Left cardiac atrium (tissue), 4 donors: Measurements from ENCODE around the gene TMEM175. TPM values are rescaled to one million over a fixed set of nuclear protein-coding genes. Genes with fewer than 3 reads are reported as not detected.
A peak's percentile ranks its signal among the peaks of the same experiment; 100 is the strongest.
"Not testable (repeated sequence)": the region's sequence is repeated elsewhere in the genome, so short reads cannot be mapped to it uniquely, and the experiment has no call there.

Source experiments
- ATAC-seq, 2 donors: fragments of 200-7000 bp; cut with Tn5 transposase; one replicate each; pipeline ENCODE4 v1.9.1; 2020; ENCODE audit warnings: mild to moderate bottlenecking in 2 of 2, moderate library complexity in 2 of 2
- DNase-seq: peaks from one replicate; pipeline ENCODE4 v3.0.0-alpha.2; 2020
- intact Hi-C, 2 donors: fragments of 100-400 bp; cut with DNase I; formaldehyde crosslinking; loops; one replicate each; pipeline versions ENCODE4 v1.14.1 to v1.15.1; 2022 to 2023
- total RNA-seq, 2 donors: library from RNA; stranded (reverse); fragmentation: NEBNext Ultra II Directional; extraction: Animal tissue kit (Norgen Biotek cat#: 25700); gene quantifications; one replicate each; pipeline ENCODE4 v1.2.1, GENCODE V29; 2021
- donor health status: DM: no; HTN: yes; CAD: no.
- donor health status: DM: no; HTN: yes; CAD: no; lungs with severe emphysema.
- donor health status: DM: yes; HTN: yes; CAD: no.
- donor health status: Dilated cardiomyopathy.

The TMEM175 gene
- total RNA-seq, 2 donors from 2014 or later = 17.9 to 20.7 TPM

DNA sequence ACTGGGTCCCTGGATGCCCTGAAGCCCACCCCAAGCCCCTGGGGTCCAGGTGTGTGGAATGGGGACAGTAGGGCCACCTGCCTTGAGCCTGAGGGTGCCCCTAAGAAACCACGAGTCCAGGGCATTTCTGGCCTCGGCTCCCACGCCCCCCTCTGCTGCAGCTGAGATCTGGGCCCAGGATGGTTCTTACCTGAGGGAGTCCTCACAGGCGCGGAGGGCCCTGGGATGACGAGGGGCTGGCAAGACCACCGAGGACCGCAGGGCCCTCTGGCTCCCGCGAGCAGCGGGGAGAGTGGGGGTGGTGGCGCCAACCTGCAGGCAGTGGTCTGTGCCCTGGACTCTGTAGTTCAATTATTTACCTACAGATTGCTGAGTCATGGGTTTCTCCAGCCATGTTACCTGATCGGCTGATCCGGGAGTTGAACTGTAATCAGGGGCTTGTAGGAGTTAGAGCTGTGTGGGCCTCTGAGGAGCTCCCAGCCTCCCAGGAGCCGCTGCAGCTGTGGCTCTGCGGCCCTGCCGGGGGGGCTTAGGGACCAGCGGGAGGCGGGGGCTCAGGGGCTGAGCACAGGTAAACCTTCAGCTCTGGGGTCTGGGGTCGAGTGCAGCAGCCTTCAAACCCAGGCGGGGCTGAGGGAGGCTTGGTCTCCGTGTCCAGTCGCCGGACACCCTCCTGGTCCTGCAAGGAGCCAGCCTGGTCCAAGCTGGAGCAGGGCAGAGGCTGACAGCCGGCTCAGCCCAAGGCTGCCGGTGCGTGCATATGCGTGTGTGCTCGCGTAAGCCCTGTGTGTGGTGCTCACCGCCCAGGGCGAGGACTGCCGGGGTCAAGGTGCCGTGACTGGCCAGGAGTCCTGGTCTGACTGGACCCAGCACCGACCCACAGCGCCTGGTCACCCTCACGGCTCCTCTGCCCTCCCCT is 61.1 kb downstream of the TMEM175 start, which contains the start of gene SLC26A1:
TSS of gene SLC26A1 (minus strand) at position 294 of the 919 bp plus-strand sequence. CDS start 1,701 bp downstream, outside the sequence.
- intact Hi-C loops = no loop called here
- ATAC-seq = no peak
- DNase-seq = no peak

GRCh38 chr4:995311-996026 is 63.2 kb downstream of the TMEM175 start:
- no peak for DNase-seq
- intact Hi-C loops = no loop called here
- ATAC-seq = no peak

DNA sequence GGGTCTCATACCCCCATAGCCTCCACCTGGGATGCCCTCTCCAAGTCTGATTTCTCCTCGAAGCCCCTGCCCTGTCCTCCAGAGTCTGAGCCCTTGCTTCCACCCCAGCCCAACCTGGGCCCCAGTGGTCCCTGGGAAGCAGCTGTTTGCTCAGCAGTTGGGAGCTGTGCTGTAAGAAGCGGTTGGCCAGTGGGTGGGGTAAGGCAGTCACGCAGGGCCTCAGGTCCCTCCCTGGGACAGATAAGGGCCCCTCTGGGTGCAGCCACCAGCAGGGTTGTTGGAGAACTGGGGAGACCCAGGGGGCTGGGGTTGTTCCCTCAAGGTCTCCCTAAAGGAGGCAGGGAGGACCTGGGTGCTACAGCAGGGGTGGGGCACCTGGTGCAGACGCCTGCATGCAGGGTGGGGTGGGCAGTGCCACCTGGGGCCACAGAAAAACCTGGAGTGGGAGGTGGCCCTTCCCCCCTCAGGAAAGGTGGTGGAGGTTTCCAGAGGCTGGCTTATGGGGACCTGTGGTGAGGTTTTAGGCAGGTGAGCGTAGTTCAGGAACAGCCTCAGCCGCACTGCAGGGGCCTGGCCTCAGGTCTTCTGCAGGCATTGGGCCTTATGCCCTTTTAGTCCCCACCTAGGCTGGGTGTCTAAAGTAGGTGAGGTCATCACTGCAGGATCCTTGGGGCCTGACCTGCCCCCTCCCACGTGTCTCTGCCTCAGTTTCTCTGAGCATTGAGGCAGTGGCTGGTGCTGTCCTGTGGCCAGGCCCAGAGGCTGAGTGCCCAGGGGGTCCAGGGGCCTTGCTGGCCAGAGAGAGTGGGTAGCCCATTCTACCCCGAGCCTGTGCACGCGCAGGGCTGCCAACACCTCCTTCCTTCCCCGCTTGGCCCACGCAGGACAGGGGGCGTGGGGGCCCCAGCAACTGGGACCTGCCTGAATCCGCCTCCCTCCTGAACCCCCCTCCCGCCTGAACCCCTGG is 64.1 kb downstream of the TMEM175 start:
- intact Hi-C loops = no loop called here
- ATAC-seq = no peak
- no peak for DNase-seq

- ATAC-seq = no peak
- no peak for DNase-seq
- intact Hi-C loops = no loop called here
Measured at GRCh38 chr4:996997-997374, 64.7 kb downstream of the TMEM175 start.

DNA sequence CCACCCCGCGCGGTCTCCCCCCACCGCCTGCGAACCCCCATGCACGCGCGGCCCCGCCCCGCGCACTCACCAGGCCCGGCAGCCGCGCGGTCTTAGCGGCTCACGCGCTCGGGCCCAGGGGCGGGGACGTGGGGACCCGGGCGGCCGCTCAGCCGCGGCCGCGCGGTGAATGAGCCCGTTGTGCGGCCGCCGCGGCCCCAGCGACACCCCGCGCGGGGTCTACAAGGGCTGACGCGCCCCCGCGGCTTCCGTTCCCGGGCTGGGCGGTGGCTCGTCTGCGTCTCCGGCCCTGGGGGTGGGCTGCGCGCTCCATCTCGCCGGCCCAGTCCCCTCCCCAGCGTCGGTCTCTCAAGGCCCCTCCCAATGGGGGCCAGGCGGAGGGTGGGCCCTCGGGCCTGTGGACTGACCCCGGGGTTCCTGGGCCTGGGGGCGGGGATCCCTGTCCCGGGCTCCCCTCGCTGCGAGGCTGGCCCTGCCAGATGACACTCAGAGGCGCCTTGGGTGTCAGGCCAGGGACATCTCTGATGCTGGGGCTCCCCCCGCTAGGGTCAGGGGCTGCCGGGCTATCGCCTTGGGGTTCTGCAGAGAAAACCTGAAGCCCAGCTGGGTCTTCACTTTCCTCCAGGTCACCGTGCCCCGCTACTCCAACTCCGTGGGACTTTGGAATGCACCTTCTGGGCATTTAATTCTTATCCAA is 65.3 kb downstream of the TMEM175 start:
- ATAC-seq = peak; percentile 41
- intact Hi-C loops = no loop called here
- no peak for DNase-seq

- intact Hi-C loops = no loop called here
- DNase-seq (no peak), ATAC-seq (no peak)
Measured at GRCh38 chr4:998096-998691, 65.9 kb downstream of the TMEM175 start.

DNA sequence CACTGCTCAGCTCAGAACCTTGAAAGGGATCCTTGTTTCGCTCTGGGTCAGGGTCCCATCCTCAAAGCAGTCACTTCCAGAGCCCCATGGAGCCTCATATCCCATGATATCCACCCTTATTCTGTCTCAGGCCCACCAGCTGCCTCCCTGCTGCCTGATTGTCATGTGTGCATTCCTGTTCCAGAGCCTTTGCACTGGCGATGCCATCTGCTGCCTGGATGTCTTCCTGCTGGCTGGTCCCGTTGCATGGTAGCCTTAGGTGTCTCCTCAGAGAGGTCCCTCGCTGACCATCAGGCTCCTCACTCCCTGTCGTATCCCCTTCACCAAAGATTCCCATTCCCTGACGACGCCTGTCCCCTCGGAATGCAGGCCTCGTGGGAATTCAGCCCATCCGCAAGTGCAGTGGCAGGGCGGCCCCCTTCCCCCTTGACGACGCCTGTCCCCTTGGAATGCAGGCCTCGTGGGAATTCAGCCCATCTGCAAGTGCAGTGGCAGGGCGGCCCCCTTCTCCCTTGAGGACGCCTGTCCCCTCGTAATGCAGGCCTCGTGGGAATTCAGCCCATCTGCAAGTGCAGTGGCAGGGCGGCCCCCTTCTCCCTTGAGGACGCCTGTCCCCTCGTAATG is 67.1 kb downstream of the TMEM175 start:
- ATAC-seq, intact Hi-C loops, DNase-seq: not testable (repeated sequence)

DNA sequence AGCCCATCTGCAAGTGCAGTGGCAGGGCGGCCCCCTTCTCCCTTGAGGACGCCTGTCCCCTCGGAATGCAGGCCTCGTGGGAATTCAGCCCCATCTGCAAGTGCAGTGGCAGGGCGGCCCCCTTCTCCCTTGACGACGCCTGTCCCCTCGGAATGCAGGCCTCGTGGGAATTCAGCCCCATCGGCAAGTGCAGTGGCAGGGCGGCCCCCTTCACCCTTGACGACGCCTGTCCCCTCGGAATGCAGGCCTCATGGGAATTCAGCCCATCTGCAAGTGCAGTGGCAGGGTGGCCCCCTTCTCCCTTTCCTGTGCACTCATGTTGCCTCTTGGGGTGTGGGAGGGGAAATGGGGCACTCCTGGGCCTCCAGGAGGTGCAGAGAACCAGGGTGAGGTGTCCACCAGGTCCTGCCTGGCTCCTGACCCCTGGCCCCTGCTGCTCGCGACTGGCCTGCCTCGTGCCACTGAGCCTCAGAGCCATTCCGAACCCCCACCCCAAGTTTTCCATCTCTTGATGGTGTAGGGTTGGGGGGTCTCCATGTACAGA is 67.7 kb downstream of the TMEM175 start:
- intact Hi-C loops = no loop called here
- no peak for DNase-seq
- ATAC-seq = no peak

DNA sequence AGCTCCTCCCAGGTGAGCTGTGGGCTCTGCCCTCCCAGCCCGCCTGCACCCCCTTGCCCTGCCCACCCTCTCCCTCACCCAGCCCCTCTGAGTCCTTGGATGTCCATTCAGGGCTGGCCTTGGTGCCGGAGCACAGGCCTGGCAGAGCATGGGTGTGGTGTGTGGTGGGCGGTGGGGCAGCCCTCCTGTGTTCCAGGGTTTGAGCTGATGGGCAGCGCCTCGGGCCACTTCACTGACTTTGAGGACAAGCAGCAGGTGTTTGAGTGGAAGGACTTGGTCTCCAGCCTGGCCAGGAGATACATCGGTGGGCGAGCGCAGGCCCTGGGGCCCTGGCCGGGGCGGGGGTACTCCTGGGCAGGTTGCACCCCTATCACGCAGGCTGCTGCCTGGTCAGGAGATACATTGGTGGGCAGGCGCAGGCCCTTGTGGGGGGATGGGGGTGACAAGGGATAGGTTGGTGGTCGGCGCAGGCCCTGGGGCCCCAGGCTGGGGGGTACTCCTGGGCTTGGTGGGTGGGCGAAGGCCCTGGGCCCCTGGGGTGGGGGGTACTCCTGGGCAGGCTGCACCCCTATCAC is 68.5 kb downstream of the TMEM175 start:
- ATAC-seq (no peak), DNase-seq (no peak)
- intact Hi-C loops = no loop called here

- DNase-seq = no peak
- intact Hi-C loops = no loop called here
- no peak for ATAC-seq
Measured at GRCh38 chr4:1001561-1002130, 69.4 kb downstream of the TMEM175 start.

DNA sequence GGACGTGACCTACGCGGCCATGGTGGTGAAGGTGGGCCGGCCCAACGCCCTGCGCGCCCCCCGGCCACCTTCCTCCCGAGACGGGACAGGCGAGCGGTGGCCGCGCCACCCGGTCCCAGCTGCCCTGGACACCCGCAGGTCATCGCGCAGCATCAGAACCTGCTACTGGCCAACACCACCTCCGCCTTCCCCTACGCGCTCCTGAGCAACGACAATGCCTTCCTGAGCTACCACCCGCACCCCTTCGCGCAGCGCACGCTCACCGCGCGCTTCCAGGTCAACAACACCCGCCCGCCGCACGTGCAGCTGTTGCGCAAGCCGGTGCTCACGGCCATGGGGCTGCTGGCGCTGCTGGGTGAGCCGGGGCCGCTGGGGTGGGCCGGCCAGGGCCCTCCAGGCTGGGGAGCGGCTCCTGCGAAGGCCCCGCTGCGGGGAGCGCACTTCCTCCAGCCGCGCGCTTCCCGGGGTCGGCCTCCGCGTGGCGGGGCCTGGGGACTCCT is 69.9 kb downstream of the TMEM175 start:
- DNase-seq (no peak), ATAC-seq (peak in 1 of 2 donors; percentile 3)
- intact Hi-C loops = no loop called here

DNA sequence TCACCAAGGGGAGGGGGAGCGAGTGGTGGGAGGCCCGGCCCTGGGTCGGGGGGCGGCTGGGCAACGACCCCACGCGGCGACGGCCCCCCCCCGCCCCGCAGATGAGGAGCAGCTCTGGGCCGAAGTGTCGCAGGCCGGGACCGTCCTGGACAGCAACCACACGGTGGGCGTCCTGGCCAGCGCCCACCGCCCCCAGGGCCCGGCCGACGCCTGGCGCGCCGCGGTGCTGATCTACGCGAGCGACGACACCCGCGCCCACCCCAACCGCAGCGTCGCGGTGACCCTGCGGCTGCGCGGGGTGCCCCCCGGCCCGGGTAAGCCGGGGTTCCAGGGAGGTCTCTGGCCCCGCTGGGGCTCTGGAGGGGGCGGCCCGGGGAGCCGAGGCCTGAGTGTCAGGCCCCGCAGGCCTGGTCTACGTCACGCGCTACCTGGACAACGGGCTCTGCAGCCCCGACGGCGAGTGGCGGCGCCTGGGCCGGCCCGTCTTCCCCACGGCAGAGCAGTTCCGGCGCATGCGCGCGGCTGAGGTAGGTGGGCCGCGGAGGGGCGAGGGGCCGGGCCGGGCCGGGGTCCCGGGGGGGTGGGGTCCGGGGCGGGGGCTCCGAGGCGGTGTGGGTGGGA is 70.5 kb downstream of the TMEM175 start:
- DNase-seq = no peak
- no peak for ATAC-seq
- intact Hi-C loops = no loop called here

DNA sequence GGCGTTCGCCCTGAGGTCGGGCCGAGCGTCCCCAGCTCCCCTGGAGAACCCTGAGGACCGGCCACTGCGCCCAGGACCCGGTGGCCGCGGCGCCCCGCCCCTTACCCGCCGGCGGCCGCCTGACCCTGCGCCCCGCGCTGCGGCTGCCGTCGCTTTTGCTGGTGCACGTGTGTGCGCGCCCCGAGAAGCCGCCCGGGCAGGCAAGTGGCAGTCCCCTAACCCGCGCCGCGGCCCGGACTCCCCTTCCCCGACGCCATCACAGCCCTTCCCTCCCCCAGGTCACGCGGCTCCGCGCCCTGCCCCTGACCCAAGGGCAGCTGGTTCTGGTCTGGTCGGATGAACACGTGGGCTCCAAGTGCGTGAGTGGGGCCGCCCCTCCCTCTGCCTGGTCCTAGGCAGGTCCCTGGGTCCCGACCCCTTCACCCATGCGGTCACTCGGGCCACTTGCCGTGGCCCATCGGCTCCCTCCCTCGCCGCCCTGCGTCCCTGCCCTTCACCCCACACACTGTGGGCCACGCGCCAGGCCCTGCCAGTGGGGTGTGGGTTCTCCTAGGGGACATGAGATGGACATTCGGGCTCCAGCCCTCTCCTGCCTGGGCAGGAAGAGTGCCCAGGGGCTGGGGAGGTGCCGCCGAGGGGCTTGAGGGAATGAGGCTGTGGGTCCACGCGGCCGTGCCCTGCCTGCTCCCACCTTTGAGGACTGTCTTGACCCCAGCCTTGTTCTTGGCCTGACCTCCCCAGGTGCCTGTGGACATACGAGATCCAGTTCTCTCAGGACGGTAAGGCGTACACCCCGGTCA is 71.2 kb downstream of the TMEM175 start:
- ATAC-seq = peak in 1 of 2 donors; percentile 38
- intact Hi-C loops = no loop called here
- no peak for DNase-seq

- intact Hi-C loops = no loop called here
- ATAC-seq (no peak), DNase-seq (no peak)
Measured at GRCh38 chr4:1004071-1004418, 71.8 kb downstream of the TMEM175 start.
